Pancreas (tissue), 10 donors: ENCODE results near the gene KRTAP10-6. TPM values are rescaled to one million over a fixed set of nuclear protein-coding genes. Genes with fewer than 3 reads are reported as not detected.

ENCODE experiments used
- ATAC-seq, 4 donors: fragments of 200-7000 bp; cut with Tn5 transposase; one replicate each; pipeline versions ENCODE4 v1.8.0 to v1.9.1; 2020; ENCODE audit warnings: mild to moderate bottlenecking in 4 of 4, moderate library complexity in 4 of 4
- DNase-seq, 6 donors: peaks; one replicate each; pipeline ENCODE4 v3.0.0-alpha.2; 2020
- FAIRE-seq: peaks from 2 replicates; lab custom pipeline; 2012; peaks lifted over from hg19 to GRCh38; lab: Jason Lieb, UNC
- H3K27ac ChIP-seq, 4 donors: fragments of 200-600 bp; sonication (generic); 1 replicate in 3 of 4; 2 replicates in 1 of 4; pipeline versions ENCODE4 v1.5.0 to v1.8.0; 2020
- H3K27me3 ChIP-seq, 4 donors: fragments of 200-600 bp; one replicate each; pipeline ENCODE4 v1.8.0; 2021
- H3K36me3 ChIP-seq, 3 donors: fragments of 200-600 bp; sonication (generic) in 1 of 3; one replicate each; pipeline versions ENCODE4 v1.5.0 to v1.8.0; 2020 to 2021
- H3K4me1 ChIP-seq, 3 donors: fragments of 200-600 bp; one replicate each; pipeline ENCODE4 v1.8.0; 2021
- H3K4me3 ChIP-seq, 4 donors: fragments of 200-600 bp; sonication (generic) in 2 of 4; one replicate each; pipeline versions ENCODE4 v1.5.0 to v1.8.0; 2020 to 2021
- H3K9me3 ChIP-seq, 4 donors: fragments of 200-600 bp; one replicate each; pipeline ENCODE4 v1.8.0; 2021
- CTCF ChIP-seq, 4 donors: fragments of 200-600 bp; sonication (generic) in 3 of 4; IDR thresholded peaks; one replicate each; pipeline versions ENCODE4 v1.5.0 to v1.8.0; 2021; ENCODE audit warnings: antibody characterized with exemption in 4 of 4
- WGBS, 2 donors: extraction: QIAGEN DNeasy Blood & Tissue Kit; methylation state at CpG; one replicate each; pipeline ENCODE4 v1.1.7; 2013; 5-methylcytosine and 5-hydroxymethylcytosine counted together
- intact Hi-C, 3 donors: fragments of 100-400 bp; cut with DNase I; formaldehyde crosslinking; loops; one replicate each; pipeline versions ENCODE4 v1.11.1 to v1.14.2; 2022
- polyA plus RNA-seq, 2 donors: library from polyadenylated mRNA; stranded (reverse); fragments of 200-250 nt; gene quantifications; one replicate each; pipeline ENCODE4 v1.2.3, GENCODE V29; 2013
- total RNA-seq, 6 donors: library from RNA; stranded (reverse); fragmentation: NEBNext Ultra II Directional in 4 of 6; extraction: Animal tissue kit (Norgen Biotek cat#: 25700) in 4 of 6; gene quantifications; one replicate each; pipeline versions ENCODE4 v1.2.1 to v1.2.4, GENCODE V29; 2021 to 2023
- donor health status: healthy with polysubstance abuse.
- donor health status: DM: no; HTN: no; CAD: no; lungs with moderate emphysema.
- donor health status: DM: no; HTN: no; CAD: no.
- donor health status: control.
- donor health status: control.
- donor health status: Bipolar disorder and iron deficiency.
- donor health status: DM: yes; HTN: yes; CAD: no.
- donor health status: DM: no; HTN: no; CAD: no.
- donor health status: DM: no; HTN: no; CAD: no.
- donor health status: DM: yes; HTN: yes; CAD: no.

The KRTAP10-6 gene
- total and polyA plus RNA-seq, 8 donors = not detected

GRCh38 chr21:44599264-44600029, 7.1 kb upstream of the KRTAP10-6 start:
- no peak for FAIRE-seq
- WGBS, 2 donors = 71 to 76% methylated on average over 8 of the region's 8 CpGs

GRCh38 chr21:44598061-44598460, 5.8 kb upstream of the KRTAP10-6 start:
- no peaks in the 10 kb centered on the region for H3K9me3 ChIP-seq
- no peaks in the 10 kb centered on the region for H3K36me3 ChIP-seq
- WGBS, 2 donors = 59 to 62% methylated on average over 11 of the region's 11 CpGs
- FAIRE-seq (no peak), DNase-seq (no peak), ATAC-seq (no peak)
- TF ChIP-seq CTCF (IDR thresholded peaks at IDR 0.05) = no peak
- H3K4me1 ChIP-seq = no peaks in the 10 kb centered on the region
- intact Hi-C loops = no loop called here
- no peaks in the 10 kb centered on the region for H3K27me3 ChIP-seq
- H3K4me3 ChIP-seq = no peak overlapping the region
- no peak overlapping the region for H3K27ac ChIP-seq

More at GRCh38 chr21:44599264-44600029, 7.1 kb upstream of the KRTAP10-6 start:
- Histone ChIP-seq H3K36me3 (no peaks in the 10 kb centered on the region), H3K27ac (no peak overlapping the region), H3K27me3 (peaks cover 0 to 4% (median 0%) of the 10 kb centered on the region in 4 donors), H3K9me3 (no peaks in the 10 kb centered on the region), H3K4me3 (no peak overlapping the region), H3K4me1 (no peaks in the 10 kb centered on the region)
- DNase-seq (no peak), ATAC-seq (no peak)
- no peak for TF ChIP-seq CTCF (IDR thresholded peaks at IDR 0.05)
- intact Hi-C loops = no loop called here

GRCh38 chr21:44596068-44596725, 3.9 kb upstream of the KRTAP10-6 start:
- FAIRE-seq = no peak
- no peak overlapping the region for H3K4me3 ChIP-seq
- H3K9me3 ChIP-seq = no peaks in the 10 kb centered on the region
- no peaks in the 10 kb centered on the region for H3K27me3 ChIP-seq
- no peak for DNase-seq
- H3K4me1 ChIP-seq = no peaks in the 10 kb centered on the region
- no peaks in the 10 kb centered on the region for H3K36me3 ChIP-seq
- 55 to 71% methylated on average over 9 of the region's 9 CpGs for WGBS, 2 donors
- intact Hi-C loops = no loop called here
- no peak overlapping the region for H3K27ac ChIP-seq
- ATAC-seq = no peak
- TF ChIP-seq CTCF (IDR thresholded peaks at IDR 0.05) = no peak

GRCh38 chr21:44595524-44595923, 3.2 kb upstream of the KRTAP10-6 start:
- Histone ChIP-seq H3K36me3 (no peaks in the 10 kb centered on the region), H3K4me1 (no peaks in the 10 kb centered on the region), H3K27ac (no peak overlapping the region), H3K27me3 (no peaks in the 10 kb centered on the region), H3K9me3 (no peaks in the 10 kb centered on the region), H3K4me3 (no peak overlapping the region)
- DNase-seq = no peak
- 59 to 74% methylated on average over 6 of the region's 6 CpGs for WGBS, 2 donors
- no peak for ATAC-seq
- intact Hi-C loops = no loop called here
- no peak for FAIRE-seq
- TF ChIP-seq CTCF (IDR thresholded peaks at IDR 0.05) = no peak
